ENCODE data around the gene HLCS.

- TF ChIP-seq CTCF (conservative IDR thresholded peaks at IDR 0.05; ENCODE audit: low read length) (no peak), EZH2phosphoT487 (IDR thresholded peaks at IDR 0.05; ENCODE audit: borderline replicate concordance) (no peak)
These were observed 263.9 kb downstream of the HLCS start for GRCh38 chr21:36702622-36702968.

Measured in Loucy (cell line).